ENCODE results near the gene MARK4.

- TF ChIP-seq POLR2A (IDR thresholded peaks at IDR 0.05) (no peak), CTCF (IDR thresholded peaks at IDR 0.05) (no peak)
Measured at GRCh38 chr19:45350477-45351058, 99.5 kb downstream of the MARK4 start.

Measured in adrenal gland (tissue), 5 donors.